ENCODE data around the gene HELZ2. TPM values are rescaled to one million over a fixed set of nuclear protein-coding genes. Genes with fewer than 3 reads are reported as not detected.

HELZ2 gene
- total and polyA plus RNA-seq, 2 experiments from 2014 or later: 5.2 to 48.9 TPM

DNA sequence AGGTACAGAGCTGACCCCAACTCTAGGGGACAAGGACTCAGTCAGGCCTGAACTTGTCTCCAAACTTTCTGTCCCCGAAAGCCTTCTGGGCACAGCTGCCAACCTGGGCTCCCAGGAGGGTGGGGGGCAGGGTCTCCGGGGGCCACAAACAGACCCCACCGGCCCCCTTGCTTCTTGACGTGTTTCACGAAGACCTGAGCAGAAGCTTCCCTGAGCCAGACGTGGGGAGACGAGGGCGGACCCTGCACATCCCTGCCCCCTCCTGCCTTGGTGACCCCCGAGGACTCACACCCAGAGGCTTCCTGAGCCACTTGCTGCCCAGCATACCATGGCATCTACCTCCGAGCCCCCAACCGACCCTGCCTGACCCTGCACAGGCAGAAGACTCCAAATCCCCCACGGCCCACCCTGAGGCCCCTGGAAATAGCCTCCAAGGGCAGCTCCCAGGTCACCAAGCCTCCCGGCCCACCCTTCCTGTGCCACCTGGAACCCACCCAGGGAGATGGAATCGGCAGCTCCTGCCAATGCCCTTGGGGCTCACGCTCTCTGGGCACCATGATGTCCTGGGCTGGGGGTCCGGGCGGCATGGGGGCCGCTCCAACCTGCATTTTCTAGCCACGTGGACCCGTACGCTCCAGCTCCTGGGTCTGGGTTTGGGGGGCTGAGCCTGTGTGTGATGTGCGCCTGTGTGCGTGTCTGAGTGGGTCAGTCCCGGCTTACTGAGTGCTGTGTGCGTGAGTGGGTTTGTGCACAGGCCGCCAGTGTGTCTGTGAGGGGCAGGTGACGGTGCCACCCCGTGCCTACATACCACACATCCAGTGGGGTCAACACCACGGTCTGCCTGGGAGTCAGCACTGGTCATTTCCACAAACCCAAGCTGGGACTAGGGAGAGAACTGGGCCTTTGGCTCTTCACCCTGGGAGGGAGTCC lies 34.3 kb downstream of the HELZ2 start:
- TF ChIP-seq, protein P1, sequence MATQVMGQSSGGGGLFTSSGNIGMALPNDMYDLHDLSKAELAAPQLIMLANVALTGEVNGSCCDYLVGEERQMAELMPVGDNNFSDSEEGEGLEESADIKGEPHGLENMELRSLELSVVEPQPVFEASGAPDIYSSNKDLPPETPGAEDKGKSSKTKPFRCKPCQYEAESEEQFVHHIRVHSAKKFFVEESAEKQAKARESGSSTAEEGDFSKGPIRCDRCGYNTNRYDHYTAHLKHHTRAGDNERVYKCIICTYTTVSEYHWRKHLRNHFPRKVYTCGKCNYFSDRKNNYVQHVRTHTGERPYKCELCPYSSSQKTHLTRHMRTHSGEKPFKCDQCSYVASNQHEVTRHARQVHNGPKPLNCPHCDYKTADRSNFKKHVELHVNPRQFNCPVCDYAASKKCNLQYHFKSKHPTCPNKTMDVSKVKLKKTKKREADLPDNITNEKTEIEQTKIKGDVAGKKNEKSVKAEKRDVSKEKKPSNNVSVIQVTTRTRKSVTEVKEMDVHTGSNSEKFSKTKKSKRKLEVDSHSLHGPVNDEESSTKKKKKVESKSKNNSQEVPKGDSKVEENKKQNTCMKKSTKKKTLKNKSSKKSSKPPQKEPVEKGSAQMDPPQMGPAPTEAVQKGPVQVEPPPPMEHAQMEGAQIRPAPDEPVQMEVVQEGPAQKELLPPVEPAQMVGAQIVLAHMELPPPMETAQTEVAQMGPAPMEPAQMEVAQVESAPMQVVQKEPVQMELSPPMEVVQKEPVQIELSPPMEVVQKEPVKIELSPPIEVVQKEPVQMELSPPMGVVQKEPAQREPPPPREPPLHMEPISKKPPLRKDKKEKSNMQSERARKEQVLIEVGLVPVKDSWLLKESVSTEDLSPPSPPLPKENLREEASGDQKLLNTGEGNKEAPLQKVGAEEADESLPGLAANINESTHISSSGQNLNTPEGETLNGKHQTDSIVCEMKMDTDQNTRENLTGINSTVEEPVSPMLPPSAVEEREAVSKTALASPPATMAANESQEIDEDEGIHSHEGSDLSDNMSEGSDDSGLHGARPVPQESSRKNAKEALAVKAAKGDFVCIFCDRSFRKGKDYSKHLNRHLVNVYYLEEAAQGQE (IDR thresholded peaks at IDR 0.05; ENCODE audit: unreplicated experiment): no peak
- TF ChIP-seq ZNF331 (CRISPR knock-in tag; IDR thresholded peaks at IDR 0.05; ENCODE audit: low read depth) (no peak), EZH2 (IDR thresholded peaks at IDR 0.05; ENCODE audit: low read depth, unreplicated experiment) (no peak), CREB1 (CRISPR knock-in tag; IDR thresholded peaks at IDR 0.05; ENCODE audit: low read depth) (no peak), STAT1 (IDR thresholded peaks at IDR 0.05; ENCODE audit: unreplicated experiment) (no peak), JUNB (IDR thresholded peaks at IDR 0.05; ENCODE audit: unreplicated experiment) (no peak), POLR2AphosphoS5 (IDR thresholded peaks at IDR 0.05; ENCODE audit: low read depth) (no peak), ZNF114 (CRISPR knock-in tag; IDR thresholded peaks at IDR 0.05) (no peak)
- TF ChIP-seq, protein P2, sequence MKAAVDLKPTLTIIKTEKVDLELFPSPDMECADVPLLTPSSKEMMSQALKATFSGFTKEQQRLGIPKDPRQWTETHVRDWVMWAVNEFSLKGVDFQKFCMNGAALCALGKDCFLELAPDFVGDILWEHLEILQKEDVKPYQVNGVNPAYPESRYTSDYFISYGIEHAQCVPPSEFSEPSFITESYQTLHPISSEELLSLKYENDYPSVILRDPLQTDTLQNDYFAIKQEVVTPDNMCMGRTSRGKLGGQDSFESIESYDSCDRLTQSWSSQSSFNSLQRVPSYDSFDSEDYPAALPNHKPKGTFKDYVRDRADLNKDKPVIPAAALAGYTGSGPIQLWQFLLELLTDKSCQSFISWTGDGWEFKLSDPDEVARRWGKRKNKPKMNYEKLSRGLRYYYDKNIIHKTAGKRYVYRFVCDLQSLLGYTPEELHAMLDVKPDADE (IDR thresholded peaks at IDR 0.05): no peak
- Mint-ChIP-seq H3K27ac (no peak overlapping the region), H3K36me3 (ENCODE audit: low read depth) (peaks cover 4% of the 10 kb centered on the region; the same call in 1 of the 3 replicates), H3K4me1 (peaks cover 8% of the 10 kb centered on the region), H3K4me3 (no peak overlapping the region), H3K27me3 (ENCODE audit: insufficient read depth, low read depth, poor library complexity) (peaks cover 9% of the 10 kb centered on the region), H3K9me3 (no peaks in the 10 kb centered on the region; the same call in 2 of the 3 replicates)
- Histone ChIP-seq H3K27me3 (ENCODE audit: insufficient read depth) (no peaks in the 10 kb centered on the region), H3K79me2 (replicated peaks; ENCODE audit: insufficient read depth) (no peaks in the 10 kb centered on the region), H3K4me3 (no peak overlapping the region), H3K27ac (ENCODE audit: low read depth) (no peak overlapping the region), H3K9me2 (ENCODE audit: insufficient read depth) (no peaks in the 10 kb centered on the region), H2AFZ (no peak overlapping the region), H3F3A (replicated peaks; ENCODE audit: low read depth) (no peaks in the 10 kb centered on the region), H3K4me1 (ENCODE audit: insufficient read depth) (no peaks in the 10 kb centered on the region), H4K20me1 (replicated peaks; ENCODE audit: insufficient read depth) (no peaks in the 10 kb centered on the region), H3K4me2 (no peak overlapping the region), H3K36me3 (ENCODE audit: insufficient read depth) (no peaks in the 10 kb centered on the region)
- ATAC-seq: no peak
- DNase-seq (ENCODE audit: low spot score): no peak

DNA sequence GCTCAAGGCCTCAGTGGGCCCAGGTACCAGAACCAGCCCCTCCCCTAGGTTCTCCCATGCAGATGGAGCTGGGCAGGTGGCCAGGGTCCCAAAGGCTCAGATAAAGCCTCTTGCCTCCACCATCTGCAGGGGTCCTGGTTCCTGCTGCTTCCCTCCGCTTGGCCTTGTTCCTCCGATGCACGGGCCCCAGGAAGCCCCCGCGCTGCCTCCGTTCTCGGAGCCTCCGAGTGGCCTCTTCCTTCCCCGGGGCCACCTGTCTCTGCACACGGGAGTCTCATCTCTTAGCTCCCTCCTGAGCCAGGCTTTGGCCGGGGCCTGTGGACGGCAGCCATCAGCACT lies 35.0 kb downstream of the HELZ2 start:
- Mint-ChIP-seq H3K4me3 (no peak overlapping the region), H3K9me3 (no peaks in the 10 kb centered on the region; the same call in 2 of the 3 replicates), H3K4me1 (peaks cover 8% of the 10 kb centered on the region), H3K27me3 (ENCODE audit: insufficient read depth, low read depth, poor library complexity) (peaks cover 9% of the 10 kb centered on the region), H3K27ac (no peak overlapping the region), H3K36me3 (ENCODE audit: low read depth) (peaks cover 4% of the 10 kb centered on the region; the same call in 1 of the 3 replicates)
- H3K4me3 ChIP-seq: no peak overlapping the region
- H2AFZ ChIP-seq: peak overlapping the region; percentile 32; the same call in 1 of the 2 replicates
- no peaks in the 10 kb centered on the region for H3F3A ChIP-seq (replicated peaks; ENCODE audit: low read depth)
- H3K4me1 ChIP-seq (ENCODE audit: insufficient read depth): no peaks in the 10 kb centered on the region
- TF ChIP-seq ZNF331 (CRISPR knock-in tag; IDR thresholded peaks at IDR 0.05; ENCODE audit: low read depth): no peak
- no peak for DNase-seq (ENCODE audit: low spot score)
- no peak overlapping the region for H3K4me2 ChIP-seq
- H3K36me3 ChIP-seq (ENCODE audit: insufficient read depth): no peaks in the 10 kb centered on the region
- no peak overlapping the region for H3K27ac ChIP-seq (ENCODE audit: low read depth)
- no peaks in the 10 kb centered on the region for H4K20me1 ChIP-seq (replicated peaks; ENCODE audit: insufficient read depth)
- H3K9me2 ChIP-seq (ENCODE audit: insufficient read depth): no peaks in the 10 kb centered on the region
- no peaks in the 10 kb centered on the region for H3K27me3 ChIP-seq (ENCODE audit: insufficient read depth)
- H3K79me2 ChIP-seq (replicated peaks; ENCODE audit: insufficient read depth): no peaks in the 10 kb centered on the region
- no peak for ATAC-seq
